H1 (cell line): ENCODE measurements around the gene FBXO38. TPM values are rescaled to one million over a fixed set of nuclear protein-coding genes. Genes with fewer than 3 reads are reported as not detected.

ENCODE experiments used
- CTCF ChIA-PET: fragments of 300-600 bp; sonication (Branson Sonifier 250); formaldehyde crosslinking; loops from one replicate; lab custom pipeline; 2021; ENCODE audit not compliant: partially characterized antibody; lab: Charles Lee
- POLR2A ChIA-PET: fragments of 300-600 bp; sonication (Branson Sonifier 250); formaldehyde crosslinking; loops from one replicate; lab custom pipeline; 2021; ENCODE audit warnings: inconsistent platforms; ENCODE audit not compliant: partially characterized antibody; lab: Charles Lee
- DNase-seq, 2 experiments: peaks; one replicate each; pipeline versions ENCODE4 v3.0.0 to v3.0.0-alpha.2; 2010 to 2022; ENCODE audit warnings: low spot score in 2 of 2, low read depth in 1 of 2, mixed read lengths in 1 of 2
- FAIRE-seq: peaks from 2 replicates; lab custom pipeline; 2011; peaks lifted over from hg19 to GRCh38; lab: Jason Lieb, UNC
- H2AFZ ChIP-seq: 2 replicates; pipeline ENCODE4 v1.8.1; 2012; ENCODE audit warnings: low read length, inconsistent platforms
- H2AK5ac ChIP-seq: 2 replicates; pipeline ENCODE4 v1.6.1; 2013; ENCODE audit warnings: low read depth, low read length
- H2BK120ac ChIP-seq: replicated peaks from 2 replicates; pipeline ENCODE3; 2013; ENCODE audit warnings: low read depth, low read length, inconsistent platforms
- H2BK12ac ChIP-seq: 2 replicates; pipeline ENCODE4 v1.6.1; 2013; ENCODE audit warnings: low read depth, low read length
- H2BK15ac ChIP-seq: 2 replicates; pipeline ENCODE4 v1.6.1; 2013; ENCODE audit warnings: low read length
- H2BK20ac ChIP-seq: 2 replicates; pipeline ENCODE4 v1.6.1; 2013; ENCODE audit warnings: low read length
- H2BK5ac ChIP-seq: 2 replicates; pipeline ENCODE4 v1.6.1; 2013; ENCODE audit warnings: low read depth, low read length
- H3K14ac ChIP-seq: 2 replicates; pipeline ENCODE4 v1.6.1; 2013; ENCODE audit warnings: inconsistent platforms; ENCODE audit not compliant: insufficient read length
- H3K18ac ChIP-seq: 2 replicates; pipeline ENCODE4 v1.6.1; 2013; ENCODE audit warnings: low read length; ENCODE audit errors: extremely low read depth
- H3K23ac ChIP-seq: 2 replicates; pipeline ENCODE4 v1.6.1; 2013; ENCODE audit warnings: inconsistent platforms; ENCODE audit not compliant: insufficient read length
- H3K23me2 ChIP-seq: 2 replicates; pipeline ENCODE4 v1.6.1; 2013; ENCODE audit warnings: low read depth, low read length
- H3K27ac ChIP-seq: 2 replicates; pipeline ENCODE4 v1.6.1; 2011; ENCODE audit warnings: low read depth, low read length, inconsistent platforms
- H3K27me3 ChIP-seq, 4 experiments: replicated peaks in 1 of 4; 1 replicate in 1 of 4; 2 replicates in 3 of 4; pipeline versions ENCODE4 v1.6.1 to v1.8.1; 2011 to 2013; ENCODE audit warnings: low read length in 3 of 4, mild to moderate bottlenecking in 3 of 4, inconsistent platforms in 2 of 4, mixed read lengths in 2 of 4, moderate library complexity in 1 of 4; ENCODE audit not compliant: control insufficient read depth in 3 of 4, insufficient read depth in 3 of 4; ENCODE audit errors: extremely low read depth in 1 of 4
- H3K36me3 ChIP-seq, 4 experiments: 2 replicates each; pipeline versions ENCODE4 v1.6.1 to v1.8.1; 2011 to 2013; ENCODE audit warnings: mild to moderate bottlenecking in 4 of 4, low read length in 3 of 4, moderate library complexity in 2 of 4, control low read depth in 1 of 4, inconsistent platforms in 1 of 4; ENCODE audit not compliant: insufficient read depth in 4 of 4, control insufficient read depth in 2 of 4
- H3K4ac ChIP-seq: replicated peaks from 2 replicates; pipeline ENCODE3; 2013; ENCODE audit warnings: low read length, low read depth, mixed read lengths, inconsistent platforms; ENCODE audit not compliant: insufficient read length
- H3K4me1 ChIP-seq, 4 experiments: replicated peaks in 1 of 4; 1 replicate in 1 of 4; 2 replicates in 3 of 4; pipeline versions ENCODE4 v1.6.1 to v1.8.1; 2011 to 2013; ENCODE audit warnings: low read length in 3 of 4, inconsistent platforms in 2 of 4, mixed read lengths in 1 of 4; ENCODE audit not compliant: insufficient read depth in 4 of 4, control insufficient read depth in 3 of 4
- H3K4me2 ChIP-seq, 2 experiments: 2 replicates each; pipeline versions ENCODE4 v1.6.1 to v1.8.1; 2011 to 2013; ENCODE audit warnings: low read depth in 2 of 2, low read length in 2 of 2, control low read depth in 1 of 2, inconsistent platforms in 1 of 2, mild to moderate bottlenecking in 1 of 2; ENCODE audit not compliant: insufficient read depth in 1 of 2
- H3K4me3 ChIP-seq, 4 experiments: fragments of 200-600, 300-600 bp in 1 of 4; sonication (generic), shearing (Covaris generic), sonication (Bioruptor Twin) in 1 of 4; 2 replicates each; pipeline versions ENCODE4 v1.5.1 to v1.8.1; 2011 to 2016; ENCODE audit warnings: low read length in 4 of 4, low read depth in 3 of 4, control low read depth in 2 of 4, inconsistent platforms in 2 of 4, mild to moderate bottlenecking in 2 of 4, mixed read lengths in 1 of 4, moderate library complexity in 1 of 4; ENCODE audit not compliant: insufficient read depth in 2 of 4; ENCODE audit errors: extremely low read depth in 1 of 4
- H3K56ac ChIP-seq: replicated peaks from 2 replicates; pipeline ENCODE3; 2013; ENCODE audit warnings: low read depth, mild to moderate bottlenecking, mixed read lengths, low read length, inconsistent platforms; ENCODE audit not compliant: insufficient read length
- H3K79me1 ChIP-seq: 2 replicates; pipeline ENCODE4 v1.6.1; 2013; ENCODE audit warnings: low read depth, low read length, control low read depth
- H3K79me2 ChIP-seq, 2 experiments: 2 replicates each; pipeline versions ENCODE4 v1.6.1 to v1.8.1; 2012 to 2013; ENCODE audit warnings: low read length in 2 of 2, mild to moderate bottlenecking in 2 of 2, inconsistent platforms in 1 of 2; ENCODE audit not compliant: insufficient read depth in 2 of 2, control insufficient read depth in 1 of 2
- H3K9ac ChIP-seq, 4 experiments: replicated peaks in 1 of 4; 1 replicate in 1 of 4; 2 replicates in 3 of 4; pipeline versions ENCODE4 v1.6.1 to v1.8.1; 2011 to 2013; ENCODE audit warnings: low read depth in 3 of 4, low read length in 3 of 4, control low read depth in 2 of 4, mild to moderate bottlenecking in 2 of 4, moderate library complexity in 2 of 4, inconsistent platforms in 1 of 4; ENCODE audit errors: extremely low read depth in 1 of 4
- H3K9me3 ChIP-seq, 2 experiments: 2 replicates each; pipeline versions ENCODE4 v1.6.1 to v1.8.1; 2012 to 2013; ENCODE audit warnings: mild to moderate bottlenecking in 2 of 2, moderate library complexity in 2 of 2, control low read depth in 1 of 2, inconsistent platforms in 1 of 2, low read depth in 1 of 2, low read length in 1 of 2, mixed read lengths in 1 of 2; ENCODE audit not compliant: insufficient read depth in 2 of 2
- H4K20me1 ChIP-seq, 2 experiments: replicated peaks in 1 of 2; 2 replicates each; pipeline versions ENCODE3 to v1.8.1; 2011 to 2013; ENCODE audit warnings: inconsistent platforms in 2 of 2, low read length in 2 of 2, mild to moderate bottlenecking in 1 of 2; ENCODE audit not compliant: insufficient read depth in 2 of 2, control insufficient read depth in 1 of 2
- H4K5ac ChIP-seq: 2 replicates; pipeline ENCODE4 v1.6.1; 2013; ENCODE audit warnings: low read length, low read depth, mixed read lengths, inconsistent platforms; ENCODE audit not compliant: insufficient read length
- H4K8ac ChIP-seq: 2 replicates; pipeline ENCODE4 v1.8.0; 2013; ENCODE audit warnings: mild to moderate bottlenecking, moderate library complexity, low read length, inconsistent platforms; ENCODE audit not compliant: insufficient read depth; ENCODE audit errors: extremely low read depth
- H4K91ac ChIP-seq: replicated peaks from 2 replicates; pipeline ENCODE3; 2013; ENCODE audit warnings: low read length, mixed read lengths, inconsistent platforms; ENCODE audit not compliant: insufficient read length
- CBX8 ChIP-seq: fragments of 300-800, 300-1000 bp; sonication (generic); IDR thresholded peaks from 2 replicates; pipeline ENCODE4 v1.7.1; 2016; ENCODE audit warnings: low read depth, low read length, borderline replicate concordance
- EP300 ChIP-seq, 2 experiments: IDR thresholded peaks; 1 replicate in 1 of 2; 2 replicates in 1 of 2; pipeline ENCODE4 v1.6.1; 2011 to 2012; ENCODE audit warnings: low read depth in 2 of 2, low read length in 2 of 2, mild to moderate bottlenecking in 2 of 2, borderline replicate concordance in 1 of 2, inconsistent platforms in 1 of 2, moderate library complexity in 1 of 2
- NRF1 ChIP-seq: IDR thresholded peaks from 2 replicates; pipeline ENCODE4 v1.6.1; 2011; ENCODE audit warnings: mild to moderate bottlenecking, low read depth, low read length, improper control_type of control experiment
- POLR2AphosphoS5 ChIP-seq: IDR thresholded peaks from 2 replicates; pipeline ENCODE4 v1.6.1; 2011; ENCODE audit warnings: low read depth, low read length
- SUZ12 ChIP-seq: fragments of 200-600 bp; sonication (generic); IDR thresholded peaks from 2 replicates; pipeline ENCODE4 v1.6.1; 2012; ENCODE audit warnings: mild to moderate bottlenecking, inconsistent platforms, low read length, moderate library complexity, mixed read lengths
- TAF1 ChIP-seq: IDR thresholded peaks from 2 replicates; pipeline ENCODE4 v1.6.1; 2011; ENCODE audit warnings: mild to moderate bottlenecking, low read depth, low read length
- WGBS, 2 experiments: shearing (Covaris generic) in 1 of 2; methylation state at CpG; one replicate each; pipeline versions ENCODE4 v1.1.6 to v1.1.7; 2013 to 2015; ENCODE audit warnings: low lambda C conversion rate in 2 of 2, mixed read lengths in 2 of 2, inconsistent platforms in 1 of 2, low coverage in 1 of 2, missing lambda C conversion rate in 1 of 2; ENCODE audit not compliant: insufficient replicate concordance in 2 of 2, insufficient coverage in 1 of 2, insufficient read length in 1 of 2; ENCODE audit errors: extremely low coverage in 1 of 2, missing lambda C conversion rate in 1 of 2; 5-methylcytosine and 5-hydroxymethylcytosine counted together
- polyA plus RNA-seq, 7 experiments: library from polyadenylated mRNA; depleted of rRNA in 3 of 7; stranded (reverse) in 5 of 7; unstranded in 2 of 7; fragments of >200 nt in 5 of 7; fragments of 200-250 nt in 2 of 7; gene quantifications; 1 replicate in 5 of 7; 2 replicates in 1 of 7; 4 replicates in 1 of 7; pipeline versions ENCODE4 v1.2.1 to v1.2.3, GENCODE V29; 2011 to 2013; ENCODE audit warnings: missing spikeins in 2 of 7, mixed read lengths in 2 of 7
- total RNA-seq: library from RNA; stranded (reverse); fragmentation: NEBNext Ultra II Directional; extraction: Animal tissue kit (Norgen Biotek cat#: 25700); gene quantifications from 2 replicates; pipeline ENCODE4 v1.2.1, GENCODE V29; 2021
- TF ChIP-seq, protein P1 (sequence below): IDR thresholded peaks from 2 replicates; pipeline ENCODE4 v1.6.1; 2012; ENCODE audit warnings: inconsistent platforms
- TF ChIP-seq, protein P2 (sequence below): IDR thresholded peaks from 2 replicates; pipeline ENCODE4 v1.6.1; 2011; ENCODE audit warnings: low read depth, mild to moderate bottlenecking, low read length; ENCODE audit not compliant: insufficient read depth

FBXO38 gene
- total and polyA plus RNA-seq, 2 of the 8 experiments (the other 6 are each of a cell fraction or from before 2014, with no cell fraction given) = 9.1 to 34.3 TPM

DNA sequence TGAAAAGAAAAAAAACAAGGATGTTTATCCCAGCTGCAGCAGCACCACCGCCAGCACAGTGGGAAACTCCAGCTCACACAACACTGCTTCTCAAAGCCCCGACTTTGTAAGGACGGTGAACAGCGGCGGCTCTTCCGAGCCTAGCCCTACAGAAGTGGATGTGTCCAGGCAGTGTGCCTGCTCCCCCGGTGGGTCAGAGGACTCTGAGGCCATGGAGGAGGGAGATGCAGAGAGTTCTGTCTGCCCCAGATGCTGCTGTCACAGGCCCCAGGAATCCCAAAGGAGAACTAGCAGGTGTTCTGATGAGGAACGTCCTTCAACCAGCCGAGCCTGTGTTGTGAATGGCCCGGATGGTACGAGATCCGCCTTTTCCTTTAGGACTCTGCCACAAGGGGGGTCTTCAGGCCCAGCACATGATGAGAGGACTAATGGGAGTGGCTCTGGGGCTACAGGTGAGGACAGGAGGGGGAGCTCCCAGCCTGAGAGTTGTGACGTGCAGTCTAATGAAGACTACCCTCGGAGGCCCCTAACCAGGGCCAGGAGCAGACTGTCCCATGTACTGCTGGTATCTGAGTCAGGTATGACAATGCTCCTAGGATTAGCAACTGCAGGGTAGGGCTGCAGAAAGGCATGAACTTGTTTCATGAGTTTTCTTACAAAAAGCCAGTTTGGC, 43.7 kb downstream of the FBXO38 start:
- Histone ChIP-seq H2BK120ac (no peak overlapping the region), H3K9me3 (no peaks in the 10 kb centered on the region), H3K79me2 (no peaks in the 10 kb centered on the region), H2AFZ (no peak overlapping the region), H3K4ac (no peak overlapping the region), H4K5ac (no peak overlapping the region), H4K20me1 (peaks cover 1 to 3% of the 10 kb centered on the region in 2 experiments), H4K91ac (no peak overlapping the region), H3K79me1 (no peaks in the 10 kb centered on the region), H3K36me3 (peaks cover 26 to 61% (median 40%) of the 10 kb centered on the region in 4 experiments), H3K9ac (no peak overlapping the region), H2BK5ac (no peak overlapping the region), H2BK15ac (no peak overlapping the region), H3K4me1 (no peaks in the 10 kb centered on the region), H3K23me2 (no peaks in the 10 kb centered on the region), H3K4me3 (no peak overlapping the region), H3K4me2 (no peak overlapping the region), H3K14ac (no peak overlapping the region), H3K27ac (no peak overlapping the region), H3K18ac (no peak overlapping the region), H3K23ac (no peak overlapping the region), H3K27me3 (no peaks in the 10 kb centered on the region), H3K56ac (no peak overlapping the region), H2BK20ac (no peak overlapping the region), H2BK12ac (no peak overlapping the region), H2AK5ac (no peak overlapping the region), H4K8ac (no peak overlapping the region; the same call in 1 of the 2 replicates)
- POLR2A ChIA-PET = interaction anchor here (0.5 to 0.9 kb wide), 2 partner anchors 9 to 438 kb away, joined by 3 read pairs; no protein-coding TSS in a partner anchor
- DNase-seq (no peak), FAIRE-seq (no peak)
- 93% methylated on average over 13 of the region's 14 CpGs; no CpG with 5 or more reads in 1 of the 2 experiments for WGBS, 2 experiments
- CTCF ChIA-PET = interaction anchor here (0.5 to 1.6 kb wide), 6 partner anchors 10 to 304 kb away, joined by 3 to 8 read pairs (median 4); no protein-coding TSS in a partner anchor
- TF ChIP-seq POLR2AphosphoS5 (no peak), EP300 (IDR thresholded peaks at IDR 0.05; ENCODE audit: borderline replicate concordance in 1 of 2, low read depth in 2 of 2, low read length in 2 of 2) (no peak), SUZ12 (no peak), CBX8 (no peak), NRF1 (no peak), TAF1 (no peak)
- TF ChIP-seq, protein P1, sequence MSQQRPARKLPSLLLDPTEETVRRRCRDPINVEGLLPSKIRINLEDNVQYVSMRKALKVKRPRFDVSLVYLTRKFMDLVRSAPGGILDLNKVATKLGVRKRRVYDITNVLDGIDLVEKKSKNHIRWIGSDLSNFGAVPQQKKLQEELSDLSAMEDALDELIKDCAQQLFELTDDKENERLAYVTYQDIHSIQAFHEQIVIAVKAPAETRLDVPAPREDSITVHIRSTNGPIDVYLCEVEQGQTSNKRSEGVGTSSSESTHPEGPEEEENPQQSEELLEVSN = no peak
- TF ChIP-seq, protein P2, sequence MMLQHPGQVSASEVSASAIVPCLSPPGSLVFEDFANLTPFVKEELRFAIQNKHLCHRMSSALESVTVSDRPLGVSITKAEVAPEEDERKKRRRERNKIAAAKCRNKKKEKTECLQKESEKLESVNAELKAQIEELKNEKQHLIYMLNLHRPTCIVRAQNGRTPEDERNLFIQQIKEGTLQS = no peak
